Measurements from ENCODE around the gene CCT6B.
"Not testable (repeated sequence)": the region's sequence is repeated elsewhere in the genome, so short reads cannot be mapped to it uniquely, and the experiment has no call there.

CCT6B gene

DNA sequence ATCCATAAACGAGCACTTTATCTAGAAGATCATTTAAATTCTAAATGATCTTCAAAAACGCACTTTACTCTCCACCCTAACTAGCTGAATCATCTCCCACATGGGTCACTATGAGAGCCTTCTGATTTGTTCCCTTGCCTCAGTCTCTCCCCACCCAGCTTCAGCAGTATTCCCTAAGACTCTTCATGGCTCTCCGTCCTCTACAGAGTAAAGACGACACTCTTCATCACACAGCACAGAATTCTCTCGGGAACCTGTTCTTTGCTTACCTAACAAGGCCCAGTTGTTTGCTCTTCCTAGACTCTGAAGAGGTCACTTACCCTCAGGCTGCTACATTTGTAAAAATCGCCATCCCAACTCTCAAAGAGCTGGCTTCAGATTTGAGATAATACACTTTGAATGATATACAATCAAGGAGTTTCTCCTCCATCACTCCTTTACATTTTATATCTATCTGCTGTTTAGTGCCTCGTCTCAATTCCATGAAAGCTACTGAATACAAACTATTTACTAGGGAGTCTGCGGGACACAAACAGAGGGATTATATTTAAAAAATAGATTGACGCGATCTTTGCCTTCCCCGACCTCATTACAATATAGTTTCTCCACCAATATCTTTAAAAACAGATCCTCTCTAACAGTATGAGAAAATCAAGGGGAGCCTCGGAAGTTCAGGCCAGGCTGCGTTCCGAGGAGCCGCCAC, 18.5 kb upstream of the CCT6B start:
- DNase-seq, result no peak

DNA sequence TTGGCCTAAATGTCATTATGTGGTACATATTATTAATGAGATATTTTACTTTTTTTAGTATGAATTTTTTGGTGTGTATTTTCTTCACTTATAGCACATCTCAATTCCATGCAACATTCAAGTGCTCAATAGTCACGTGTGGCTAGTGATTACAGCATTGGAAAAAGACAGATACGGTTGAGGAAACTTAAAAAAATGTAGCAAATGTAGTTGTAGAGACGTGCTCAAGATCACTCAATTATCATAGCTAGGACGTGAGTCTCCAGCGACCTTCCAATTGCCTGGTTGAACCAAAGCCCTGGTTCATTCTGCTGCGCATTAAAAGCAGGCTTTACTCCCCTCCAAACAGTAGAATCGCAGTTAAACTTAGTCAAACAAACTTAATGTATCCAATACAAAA, 17.9 kb upstream of the CCT6B start:
- no peak for DNase-seq

- no peak for DNase-seq
Measured at GRCh38 chr17:34974794-34975785, 13.8 kb upstream of the CCT6B start.

DNA sequence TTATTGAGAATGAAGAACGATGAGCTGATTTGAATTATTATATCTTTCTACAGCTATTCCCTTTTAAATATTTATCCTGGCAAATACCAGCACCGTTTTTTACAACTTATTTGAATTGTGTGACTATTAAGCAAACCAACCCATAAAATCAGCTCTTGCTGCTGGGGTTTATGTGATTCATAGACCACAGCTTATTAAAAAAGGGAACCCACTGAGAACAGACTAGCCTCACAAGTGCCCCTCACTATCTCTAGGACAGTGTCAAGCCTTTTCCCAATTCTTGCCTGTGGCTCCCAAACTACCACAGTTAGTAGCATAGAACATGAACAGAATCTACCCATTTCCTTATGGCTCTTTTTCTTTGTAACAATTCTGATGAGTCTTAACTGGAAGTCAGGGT, 12.9 kb upstream of the CCT6B start:
- DNase-seq, result no peak

- DNase-seq, result no peak
Measured at GRCh38 chr17:34958438-34958837, 2.8 kb downstream of the CCT6B start.

DNA sequence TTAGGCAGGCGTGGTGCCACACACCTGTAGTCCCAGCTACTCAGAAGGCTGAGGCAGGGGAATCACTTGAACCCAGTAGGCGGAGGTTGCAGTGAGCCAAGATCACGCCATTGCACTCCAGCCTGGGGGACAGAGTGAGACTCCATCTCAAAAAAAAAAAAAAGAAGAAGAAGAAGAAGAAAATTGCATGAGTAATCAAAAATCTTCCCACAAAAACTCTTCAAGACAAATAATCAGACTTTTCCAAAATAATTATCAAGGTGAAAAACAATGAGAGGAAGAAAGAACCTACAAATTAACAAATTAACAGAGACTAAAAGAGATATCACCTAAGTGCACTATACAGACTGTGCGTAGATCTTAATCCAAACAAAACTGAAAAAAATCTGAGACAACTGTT, 10.5 kb downstream of the CCT6B start:
- DNase-seq, result not testable (repeated sequence)

DNA sequence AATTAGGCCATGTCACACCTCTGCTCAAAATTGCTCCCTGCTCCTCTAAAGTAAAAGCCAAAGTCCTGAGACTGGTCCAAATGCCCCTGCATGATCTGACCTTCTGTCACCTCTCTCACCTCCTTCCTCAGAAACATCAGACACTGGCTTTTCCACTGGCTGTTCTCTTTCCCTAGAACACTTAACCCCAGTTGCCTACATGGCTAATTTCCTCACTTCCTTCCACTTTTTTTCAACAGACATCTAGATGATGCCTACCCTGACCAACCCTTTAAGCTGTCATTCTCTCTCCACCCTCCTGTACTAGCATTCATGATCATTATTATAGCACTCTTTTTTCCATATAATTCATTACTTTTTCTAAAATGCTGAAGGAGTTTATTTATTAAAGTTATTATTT, 31.0 kb downstream of the CCT6B start:
- no peak for DNase-seq

DNA sequence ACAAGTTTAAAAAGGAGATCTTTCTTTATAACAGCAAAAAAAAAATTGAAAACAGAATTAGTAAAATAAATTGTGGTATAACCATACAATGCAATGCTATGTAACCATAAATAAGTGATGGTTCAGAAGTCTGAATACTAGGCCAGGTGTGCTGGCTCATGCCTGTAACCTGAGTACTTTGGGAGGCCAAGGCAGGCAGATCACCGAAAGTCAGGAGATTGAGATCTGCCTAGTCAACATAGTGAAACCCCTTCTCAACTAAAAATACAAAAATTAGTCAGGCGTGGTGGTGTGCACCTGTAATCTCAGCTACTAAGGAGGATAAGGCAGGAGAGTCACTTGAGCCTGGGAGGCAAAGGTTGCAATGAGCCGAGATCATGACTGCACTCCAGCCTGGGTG, 34.6 kb downstream of the CCT6B start:
- no peak for DNase-seq

- DNase-seq, result no peak
Measured at GRCh38 chr17:34920676-34921075, 40.6 kb downstream of the CCT6B start.

DNA sequence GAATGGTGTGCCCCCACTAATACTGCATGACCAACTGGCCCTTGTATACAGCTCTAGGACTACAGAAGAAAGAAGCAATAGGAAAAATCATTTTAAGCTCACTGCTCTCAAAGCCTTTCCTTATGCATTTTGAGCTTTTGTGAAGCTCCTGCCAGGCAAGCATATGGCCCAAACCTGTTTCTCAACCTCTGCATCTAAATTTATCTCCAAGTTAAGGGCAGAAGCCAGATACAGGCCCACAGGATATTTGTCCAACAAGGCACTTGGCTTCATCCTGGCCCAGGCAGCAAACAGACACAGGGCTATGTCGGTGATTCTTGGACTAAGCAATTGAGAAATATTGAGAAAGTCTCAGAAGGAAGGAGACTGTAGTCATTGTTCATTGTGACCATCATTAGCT, 43.9 kb downstream of the CCT6B start:
- no peak for DNase-seq

- DNase-seq, result no peak
Measured at GRCh38 chr17:34916120-34916519, 45.1 kb downstream of the CCT6B start.

GRCh38 chr17:34913001-34913400, 48.3 kb downstream of the CCT6B start:
- no peak for DNase-seq

- DNase-seq, result no peak
Measured at GRCh38 chr17:34909040-34909439, 52.2 kb downstream of the CCT6B start.

- DNase-seq, result no peak
Measured at GRCh38 chr17:34902831-34903547, 58.3 kb downstream of the CCT6B start.

- DNase-seq, result no peak
Measured at GRCh38 chr17:34899643-34900291, 61.5 kb downstream of the CCT6B start.

- DNase-seq, result no peak
Measured at GRCh38 chr17:34895383-34895782, 65.9 kb downstream of the CCT6B start.

- no peak for DNase-seq
Measured at GRCh38 chr17:34894964-34895363, 66.3 kb downstream of the CCT6B start.

DNA sequence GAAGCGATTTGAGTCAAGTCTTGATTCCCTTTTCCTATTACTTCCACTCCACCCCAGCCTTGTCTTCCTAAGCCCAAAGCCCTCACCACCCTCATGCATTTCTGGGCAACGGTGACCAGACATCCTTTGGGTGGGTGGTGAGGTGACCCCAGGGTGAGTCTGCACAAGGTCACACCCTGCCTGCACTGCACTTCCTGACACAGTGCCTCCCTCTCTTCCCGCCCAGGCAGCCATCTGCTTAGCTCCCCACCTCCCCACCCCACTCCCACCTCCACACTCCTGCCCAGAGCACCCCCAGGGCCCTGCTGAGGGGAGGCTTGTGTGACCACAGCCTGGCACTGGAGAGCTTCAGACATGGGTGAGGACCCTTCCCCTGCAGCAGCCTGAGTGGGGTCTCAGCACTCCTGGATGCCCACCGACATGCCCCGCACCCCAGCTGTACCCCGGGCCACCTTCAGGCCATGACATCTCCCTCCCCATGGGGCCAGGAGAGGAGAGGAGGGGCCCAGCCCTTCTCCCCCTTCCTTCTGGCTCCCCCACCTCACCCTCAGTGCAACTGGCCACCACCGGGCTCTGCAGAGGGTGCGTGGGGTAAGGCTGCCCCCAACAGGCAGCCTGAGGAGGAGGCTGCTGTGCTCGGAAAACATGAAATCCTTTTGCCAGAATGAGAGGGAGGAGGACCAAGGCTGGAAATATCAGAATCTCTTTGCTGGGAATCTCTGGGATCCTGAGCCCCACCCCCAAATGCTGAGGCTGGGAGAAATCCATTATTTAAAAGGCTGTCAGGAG, 68.6 kb downstream of the CCT6B start:
- DNase-seq, result no peak

GRCh38 chr17:34886831-34887230, 74.4 kb downstream of the CCT6B start:
- DNase-seq, result no peak

DNA sequence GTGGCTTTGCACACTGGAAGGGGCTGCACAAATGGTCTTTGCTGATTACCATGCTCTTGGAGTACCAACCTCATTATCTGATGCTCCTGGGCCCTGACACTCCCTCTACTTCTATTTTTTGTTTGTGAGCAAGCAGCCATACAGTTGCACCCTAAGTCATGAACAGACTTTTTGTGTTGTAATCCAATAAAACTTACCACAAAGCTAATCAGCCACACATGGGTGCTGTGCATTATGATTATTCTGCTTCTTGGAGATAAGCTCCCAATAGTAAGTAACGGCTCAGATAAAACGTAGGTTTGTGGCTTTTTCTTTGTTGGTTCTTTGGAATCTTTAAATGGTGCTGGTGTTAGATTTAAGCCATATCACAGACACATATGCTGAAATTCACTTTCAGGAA, 76.2 kb downstream of the CCT6B start:
- no peak for DNase-seq

GRCh38 chr17:34884597-34884996, 76.7 kb downstream of the CCT6B start:
- DNase-seq, result no peak
